GM12873 (cell line): ENCODE data around the gene CWH43.

Experiments
- TF ChIP-seq, protein P1 (sequence below): IDR thresholded peaks from 2 replicates; pipeline ENCODE4 v1.5.1; 2012; ENCODE audit warnings: low read depth, mild to moderate bottlenecking, moderate library complexity, low read length, control low read depth; ENCODE audit not compliant: insufficient read depth; ENCODE audit errors: missing control alignments

CWH43 gene

GRCh38 chr4:49000806-49001205 lies 14.7 kb downstream of the CWH43 start:
- TF ChIP-seq, protein P1, sequence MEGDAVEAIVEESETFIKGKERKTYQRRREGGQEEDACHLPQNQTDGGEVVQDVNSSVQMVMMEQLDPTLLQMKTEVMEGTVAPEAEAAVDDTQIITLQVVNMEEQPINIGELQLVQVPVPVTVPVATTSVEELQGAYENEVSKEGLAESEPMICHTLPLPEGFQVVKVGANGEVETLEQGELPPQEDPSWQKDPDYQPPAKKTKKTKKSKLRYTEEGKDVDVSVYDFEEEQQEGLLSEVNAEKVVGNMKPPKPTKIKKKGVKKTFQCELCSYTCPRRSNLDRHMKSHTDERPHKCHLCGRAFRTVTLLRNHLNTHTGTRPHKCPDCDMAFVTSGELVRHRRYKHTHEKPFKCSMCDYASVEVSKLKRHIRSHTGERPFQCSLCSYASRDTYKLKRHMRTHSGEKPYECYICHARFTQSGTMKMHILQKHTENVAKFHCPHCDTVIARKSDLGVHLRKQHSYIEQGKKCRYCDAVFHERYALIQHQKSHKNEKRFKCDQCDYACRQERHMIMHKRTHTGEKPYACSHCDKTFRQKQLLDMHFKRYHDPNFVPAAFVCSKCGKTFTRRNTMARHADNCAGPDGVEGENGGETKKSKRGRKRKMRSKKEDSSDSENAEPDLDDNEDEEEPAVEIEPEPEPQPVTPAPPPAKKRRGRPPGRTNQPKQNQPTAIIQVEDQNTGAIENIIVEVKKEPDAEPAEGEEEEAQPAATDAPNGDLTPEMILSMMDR, result no peak

DNA sequence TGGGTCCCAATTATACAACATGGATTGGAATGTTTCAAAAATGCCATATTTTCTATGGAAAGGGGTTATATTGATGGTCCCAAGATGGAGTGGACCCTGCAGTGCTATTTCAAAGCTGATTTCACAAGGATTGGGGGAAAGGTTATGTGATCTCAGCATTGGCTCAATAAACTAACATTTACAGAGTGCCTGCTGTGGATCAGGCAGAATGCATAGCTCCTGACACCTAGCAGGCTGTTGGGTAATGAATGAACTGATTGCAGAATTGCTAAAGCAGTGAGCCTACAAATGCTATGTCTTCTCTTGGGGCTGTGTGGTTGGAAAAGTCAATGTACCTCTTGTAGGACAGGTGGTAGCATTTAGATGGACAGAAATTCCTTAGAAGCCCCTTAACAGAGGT lies 16.9 kb downstream of the CWH43 start:
- TF ChIP-seq, protein P1, result no peak

DNA sequence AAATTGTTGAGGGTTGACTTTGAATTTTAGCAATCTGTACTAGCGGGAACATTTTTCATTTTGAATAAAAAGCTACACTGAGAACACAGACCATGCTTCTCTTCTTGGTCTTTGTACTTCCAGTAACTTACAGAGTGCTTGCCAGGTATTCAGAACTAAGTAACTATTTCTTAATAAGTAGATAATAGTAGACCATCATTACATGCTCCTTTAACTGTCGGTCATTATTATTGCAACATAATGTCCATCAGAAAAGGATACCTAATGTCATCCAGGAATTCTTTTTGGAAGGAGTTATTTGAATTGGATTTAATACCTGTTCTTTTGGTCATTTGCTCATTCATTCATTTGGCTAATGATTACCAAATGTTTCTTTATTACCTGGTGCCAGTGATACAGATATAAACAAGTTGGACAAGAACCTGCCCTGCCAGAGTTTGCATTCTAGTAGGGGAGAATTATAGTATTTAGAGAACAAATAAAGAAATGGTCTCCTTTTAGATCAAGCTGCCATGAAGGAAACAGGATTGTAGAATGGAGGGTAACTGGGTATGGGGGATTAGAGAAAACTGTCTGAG lies 32.7 kb downstream of the CWH43 start:
- TF ChIP-seq, protein P1, result no peak

DNA sequence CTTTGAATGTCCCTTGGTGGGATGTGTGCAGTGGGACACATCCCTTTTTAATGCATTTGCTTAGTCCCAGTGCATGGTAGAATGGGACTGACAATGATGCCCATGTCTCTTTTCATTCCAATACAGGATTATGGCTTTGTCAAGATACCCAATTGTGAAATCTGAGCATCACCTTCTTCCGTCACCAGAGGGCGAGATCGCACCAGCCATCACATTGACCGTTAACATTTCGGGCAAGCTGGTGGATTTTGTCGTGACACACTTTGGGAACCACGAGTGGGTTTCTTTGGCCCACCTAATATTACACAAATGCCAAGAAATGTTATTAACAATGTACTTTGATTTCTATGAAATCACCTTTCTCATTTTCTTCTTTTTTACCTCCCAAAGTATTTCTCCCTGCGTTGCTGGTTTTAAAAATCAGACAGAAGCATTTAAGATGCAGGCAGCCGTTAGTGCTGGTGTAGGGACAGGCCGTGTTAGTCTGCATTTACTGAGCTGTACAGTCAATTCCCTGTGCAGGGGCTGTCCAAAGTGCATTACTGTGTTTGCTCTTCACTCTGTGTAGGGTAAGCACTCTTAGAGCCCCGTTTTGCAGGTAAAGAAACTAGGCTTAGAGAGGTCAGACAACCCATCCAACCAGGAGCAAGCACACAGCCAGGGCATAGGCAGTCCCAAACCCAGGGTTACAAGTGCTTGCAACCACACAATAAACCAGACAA lies 46.5 kb downstream of the CWH43 start:
- TF ChIP-seq, protein P1, result peak; percentile 76

- TF ChIP-seq, protein P1, result no peak
Measured at GRCh38 chr4:49036528-49036927, 50.5 kb downstream of the CWH43 start.

- TF ChIP-seq, protein P1, result no peak
Measured at GRCh38 chr4:49044270-49044669, 58.2 kb downstream of the CWH43 start.

- TF ChIP-seq, protein P1, result no peak
Measured at GRCh38 chr4:49058306-49058705, 72.2 kb downstream of the CWH43 start.
